ENCODE measurements around the gene DOC2B. TPM values are rescaled to one million over a fixed set of nuclear protein-coding genes. Genes with fewer than 3 reads are reported as not detected.

DOC2B gene
- total RNA-seq, 1 experiment from 2014 or later: 0.17 TPM

GRCh38 chr17:145671-146541, 35.5 kb downstream of the DOC2B start:
- H3K4me3 ChIP-seq (ENCODE audit: low read depth, low read length, poor library complexity, severe bottlenecking): no peak overlapping the region
- no peaks in the 10 kb centered on the region for H3K36me3 ChIP-seq (ENCODE audit: insufficient read depth, low read length, poor library complexity, severe bottlenecking)
- ChIA-PET CTCF (no interaction called here), POLR2A (ENCODE audit: low non-redundant PET) (no interaction called here)
- no peak overlapping the region for H3K27ac ChIP-seq (ENCODE audit: low read depth, low read length, poor library complexity, severe bottlenecking)
- no TSS peak for BruUV-seq (replicated peaks)
- no peaks in the 10 kb centered on the region for H3K9me3 ChIP-seq (ENCODE audit: low read depth, low read length, poor library complexity, severe bottlenecking)
- intact Hi-C loops (cut with micrococcal nuclease; ENCODE audit: unreplicated experiment): no loop called here
- TF ChIP-seq EZH2 (IDR thresholded peaks at IDR 0.05; ENCODE audit: borderline replicate concordance, low read depth, low read length, poor library complexity, severe bottlenecking): no peak
- TF ChIP-seq CTCF (conservative IDR thresholded peaks at IDR 0.05; ENCODE audit: low read depth, low read length): no peak
- DNase-seq (ENCODE audit: low spot score): no peak
- H3K4me1 ChIP-seq (ENCODE audit: insufficient read depth, low read length, poor library complexity, severe bottlenecking): no peaks in the 10 kb centered on the region
- no peaks in the 10 kb centered on the region for H3K27me3 ChIP-seq (replicated peaks; ENCODE audit: insufficient read depth, low read depth, low read length, poor library complexity)

- TF ChIP-seq CTCF (conservative IDR thresholded peaks at IDR 0.05; ENCODE audit: low read depth, low read length): no peak
- no peak for TF ChIP-seq EZH2 (IDR thresholded peaks at IDR 0.05; ENCODE audit: borderline replicate concordance, low read depth, low read length, poor library complexity, severe bottlenecking)
- Histone ChIP-seq H3K27ac (ENCODE audit: low read depth, low read length, poor library complexity, severe bottlenecking) (no peak overlapping the region), H3K36me3 (ENCODE audit: insufficient read depth, low read length, poor library complexity, severe bottlenecking) (no peaks in the 10 kb centered on the region), H3K9me3 (ENCODE audit: low read depth, low read length, poor library complexity, severe bottlenecking) (no peaks in the 10 kb centered on the region), H3K27me3 (replicated peaks; ENCODE audit: insufficient read depth, low read depth, low read length, poor library complexity) (no peaks in the 10 kb centered on the region), H3K4me3 (ENCODE audit: low read depth, low read length, poor library complexity, severe bottlenecking) (no peak overlapping the region), H3K4me1 (ENCODE audit: insufficient read depth, low read length, poor library complexity, severe bottlenecking) (no peaks in the 10 kb centered on the region)
- no peak for DNase-seq (ENCODE audit: low spot score)
- ChIA-PET CTCF (no interaction called here), POLR2A (ENCODE audit: low non-redundant PET) (no interaction called here)
- intact Hi-C loops (cut with micrococcal nuclease; ENCODE audit: unreplicated experiment): loop anchor here (5.0 kb wide), 2 partner anchors 242 to 552 kb away; no protein-coding TSS in a partner anchor
- BruUV-seq (replicated peaks): no TSS peak
Measured at GRCh38 chr17:144936-145670, 36.3 kb downstream of the DOC2B start.

GRCh38 chr17:143785-144281, 37.6 kb downstream of the DOC2B start:
- ChIA-PET CTCF (no interaction called here), POLR2A (ENCODE audit: low non-redundant PET) (no interaction called here)
- TF ChIP-seq CTCF (conservative IDR thresholded peaks at IDR 0.05; ENCODE audit: low read depth, low read length): peak; percentile 80
- no peak for TF ChIP-seq EZH2 (IDR thresholded peaks at IDR 0.05; ENCODE audit: borderline replicate concordance, low read depth, low read length, poor library complexity, severe bottlenecking)
- BruUV-seq (replicated peaks): no TSS peak
- H3K9me3 ChIP-seq (ENCODE audit: low read depth, low read length, poor library complexity, severe bottlenecking): no peaks in the 10 kb centered on the region
- intact Hi-C loops (cut with micrococcal nuclease; ENCODE audit: unreplicated experiment): loop anchor here (5.0 kb wide), 2 partner anchors 243 to 553 kb away; no protein-coding TSS in a partner anchor
- peak; percentile 81 for DNase-seq (ENCODE audit: low spot score)
- no peaks in the 10 kb centered on the region for H3K27me3 ChIP-seq (replicated peaks; ENCODE audit: insufficient read depth, low read depth, low read length, poor library complexity)
- H3K27ac ChIP-seq (ENCODE audit: low read depth, low read length, poor library complexity, severe bottlenecking): no peak overlapping the region
- no peaks in the 10 kb centered on the region for H3K36me3 ChIP-seq (ENCODE audit: insufficient read depth, low read length, poor library complexity, severe bottlenecking)
- no peaks in the 10 kb centered on the region for H3K4me1 ChIP-seq (ENCODE audit: insufficient read depth, low read length, poor library complexity, severe bottlenecking)
- H3K4me3 ChIP-seq (ENCODE audit: low read depth, low read length, poor library complexity, severe bottlenecking): no peak overlapping the region
